Peyer's patch (tissue), 4 donors: ENCODE data around the gene PPP6R3.

Source experiments
- POLR2A ChIP-seq, 2 donors: fragments of 450-650 bp; IDR thresholded peaks; one replicate each; pipeline ENCODE4 v1.5.1; 2017; ENCODE audit warnings: antibody characterized with exemption in 2 of 2, mild to moderate bottlenecking in 2 of 2, moderate library complexity in 2 of 2
- TF ChIP-seq, protein P1 (sequence below), 6 experiments: fragments of 450-650 bp in 4 of 6; fragments of 200-600 bp in 2 of 6; sonication (generic) in 1 of 6; IDR thresholded peaks; one replicate each; pipeline ENCODE4 v1.5.1; 2017 to 2019; ENCODE audit warnings: antibody characterized with exemption in 6 of 6, mild to moderate bottlenecking in 3 of 6, moderate library complexity in 1 of 6

DNA sequence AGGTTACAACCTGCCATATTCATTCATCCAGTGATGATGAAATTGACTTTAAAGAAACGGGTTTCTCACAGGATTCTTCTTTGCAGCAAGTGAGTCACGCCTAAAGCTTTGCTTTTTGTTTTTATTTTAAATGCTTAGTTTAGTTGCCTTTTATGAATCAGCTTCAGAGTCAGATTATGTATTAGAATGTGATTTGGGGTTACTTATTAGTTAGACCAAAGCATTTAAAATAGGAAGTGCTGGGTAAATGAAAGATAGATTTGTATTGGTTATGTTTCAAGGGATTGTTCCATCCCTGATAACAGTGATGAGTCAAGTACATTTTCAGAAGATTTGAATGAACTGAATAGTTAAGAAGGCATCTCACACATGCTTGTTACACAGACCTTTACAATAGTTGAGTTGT, 122.5 kb downstream of the PPP6R3 start:
- TF ChIP-seq, protein P1, sequence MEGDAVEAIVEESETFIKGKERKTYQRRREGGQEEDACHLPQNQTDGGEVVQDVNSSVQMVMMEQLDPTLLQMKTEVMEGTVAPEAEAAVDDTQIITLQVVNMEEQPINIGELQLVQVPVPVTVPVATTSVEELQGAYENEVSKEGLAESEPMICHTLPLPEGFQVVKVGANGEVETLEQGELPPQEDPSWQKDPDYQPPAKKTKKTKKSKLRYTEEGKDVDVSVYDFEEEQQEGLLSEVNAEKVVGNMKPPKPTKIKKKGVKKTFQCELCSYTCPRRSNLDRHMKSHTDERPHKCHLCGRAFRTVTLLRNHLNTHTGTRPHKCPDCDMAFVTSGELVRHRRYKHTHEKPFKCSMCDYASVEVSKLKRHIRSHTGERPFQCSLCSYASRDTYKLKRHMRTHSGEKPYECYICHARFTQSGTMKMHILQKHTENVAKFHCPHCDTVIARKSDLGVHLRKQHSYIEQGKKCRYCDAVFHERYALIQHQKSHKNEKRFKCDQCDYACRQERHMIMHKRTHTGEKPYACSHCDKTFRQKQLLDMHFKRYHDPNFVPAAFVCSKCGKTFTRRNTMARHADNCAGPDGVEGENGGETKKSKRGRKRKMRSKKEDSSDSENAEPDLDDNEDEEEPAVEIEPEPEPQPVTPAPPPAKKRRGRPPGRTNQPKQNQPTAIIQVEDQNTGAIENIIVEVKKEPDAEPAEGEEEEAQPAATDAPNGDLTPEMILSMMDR (IDR thresholded peaks at IDR 0.05), result no peak
- TF ChIP-seq POLR2A (IDR thresholded peaks at IDR 0.05), result no peak
